GM11168 (cell line): ENCODE results near the gene ART4.

Experiments used
- in situ Hi-C: fragments of 300-500 bp; cut with MboI; formaldehyde crosslinking; loops from one replicate; pipeline ENCODE4 v1.12.0; 2022; ENCODE audit warnings: low sequenced_read_pairs; ENCODE audit not compliant: unreplicated experiment

ART4 gene, protein sequence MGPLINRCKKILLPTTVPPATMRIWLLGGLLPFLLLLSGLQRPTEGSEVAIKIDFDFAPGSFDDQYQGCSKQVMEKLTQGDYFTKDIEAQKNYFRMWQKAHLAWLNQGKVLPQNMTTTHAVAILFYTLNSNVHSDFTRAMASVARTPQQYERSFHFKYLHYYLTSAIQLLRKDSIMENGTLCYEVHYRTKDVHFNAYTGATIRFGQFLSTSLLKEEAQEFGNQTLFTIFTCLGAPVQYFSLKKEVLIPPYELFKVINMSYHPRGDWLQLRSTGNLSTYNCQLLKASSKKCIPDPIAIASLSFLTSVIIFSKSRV

DNA sequence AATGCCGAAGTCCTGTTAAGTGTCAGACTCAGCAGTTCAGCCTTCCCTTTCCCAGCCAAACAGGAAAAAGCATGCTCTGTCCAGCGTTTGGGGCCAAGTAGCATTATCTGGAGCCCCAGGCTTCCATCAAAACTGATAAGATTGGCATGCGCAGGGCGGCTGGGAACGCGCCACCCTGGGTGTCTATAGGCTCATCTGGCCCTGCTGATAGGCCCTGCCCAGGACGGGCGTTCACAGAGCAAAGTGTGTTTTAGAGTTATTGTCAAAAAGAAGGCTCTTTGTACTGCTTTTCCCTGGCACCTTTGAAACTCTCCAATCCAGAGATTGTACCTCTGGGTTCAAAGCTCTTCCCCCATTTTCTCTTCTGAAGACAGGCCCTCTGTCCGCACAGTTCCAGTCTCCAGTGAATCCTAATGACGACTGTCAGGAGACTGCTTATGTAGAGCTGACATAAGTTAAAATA lies at the start of gene ART4:
Gene ART4 (minus strand): TSS at position 102 of the 463 bp plus-strand sequence. CDS start 413 bp downstream, outside the sequence.
- in situ Hi-C loops: no loop called here

DNA sequence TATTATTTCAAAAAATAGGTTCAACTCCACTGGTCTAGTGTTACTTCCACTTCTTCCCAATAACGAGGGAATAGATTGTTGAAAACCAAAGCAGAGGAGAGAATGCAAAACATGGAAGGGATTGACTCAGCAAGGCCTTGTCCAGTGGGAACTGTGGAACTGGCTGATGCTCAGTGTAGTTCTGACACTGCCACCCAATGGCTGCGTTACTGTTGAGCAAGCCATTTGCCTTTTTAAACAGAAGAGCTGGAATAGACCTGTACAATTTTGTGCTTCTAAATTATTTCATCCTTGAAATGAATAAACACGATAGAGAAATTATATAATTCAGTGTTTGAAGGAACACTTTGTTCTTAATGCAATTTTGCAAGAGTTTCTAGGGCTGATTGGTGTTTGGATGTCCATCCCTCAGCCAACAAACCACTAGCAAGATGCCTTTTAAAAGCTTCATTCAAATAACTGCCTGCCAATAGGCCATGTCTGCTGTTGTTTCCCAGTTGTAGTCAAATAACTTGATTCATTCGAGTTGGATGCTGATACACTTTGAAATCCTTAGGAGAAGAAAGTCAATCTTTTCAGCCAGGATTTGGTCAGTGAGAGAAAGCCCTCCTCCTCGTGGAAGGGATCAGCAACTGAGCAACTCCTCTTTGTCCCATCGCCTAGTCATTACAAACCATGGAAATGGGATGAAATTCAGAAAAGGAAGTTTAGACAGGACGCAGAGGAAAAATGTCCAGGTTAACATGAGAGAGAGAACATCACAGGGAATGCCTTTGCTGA lies 49.6 kb upstream of the ART4 start:
- in situ Hi-C loops: no loop called here

DNA sequence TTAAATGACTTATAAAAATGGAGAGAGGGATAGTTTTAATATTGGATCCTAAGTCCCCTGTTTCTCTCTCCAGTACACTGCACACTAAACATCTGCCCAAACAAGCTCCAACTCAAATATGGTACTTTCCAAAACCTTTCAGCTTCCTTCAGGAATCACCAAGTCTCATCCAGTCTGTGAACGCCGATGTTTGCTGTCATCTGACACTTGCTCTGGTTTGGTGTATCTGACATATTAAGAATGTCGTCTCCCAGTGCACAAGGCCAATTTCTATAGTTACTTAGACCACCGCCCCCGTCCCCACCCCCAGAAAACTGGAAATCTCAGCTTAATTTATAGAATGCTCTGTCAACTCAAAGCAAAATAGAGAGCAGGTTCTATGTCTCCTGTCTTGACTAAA lies 47.4 kb upstream of the ART4 start:
- in situ Hi-C loops: no loop called here

DNA sequence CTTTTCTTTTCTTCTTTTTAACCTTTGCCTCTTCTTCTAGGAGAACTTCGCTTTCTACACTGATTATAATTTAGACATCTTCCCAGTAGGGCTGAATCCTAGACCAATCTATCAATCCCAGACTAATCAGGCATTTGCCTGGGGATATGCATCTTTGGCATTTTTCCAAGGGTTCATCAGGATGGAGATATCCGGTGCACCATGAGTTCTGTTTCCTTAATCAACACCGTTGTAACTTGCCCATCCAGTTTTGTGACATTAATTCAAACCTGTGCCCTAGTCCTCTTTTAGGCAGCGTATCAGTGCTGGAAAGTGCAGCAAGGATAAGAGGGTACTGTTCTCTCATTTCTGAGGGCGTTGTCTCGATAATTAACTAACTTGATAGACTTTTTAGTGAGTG lies 42.9 kb upstream of the ART4 start:
- in situ Hi-C loops: no loop called here

DNA sequence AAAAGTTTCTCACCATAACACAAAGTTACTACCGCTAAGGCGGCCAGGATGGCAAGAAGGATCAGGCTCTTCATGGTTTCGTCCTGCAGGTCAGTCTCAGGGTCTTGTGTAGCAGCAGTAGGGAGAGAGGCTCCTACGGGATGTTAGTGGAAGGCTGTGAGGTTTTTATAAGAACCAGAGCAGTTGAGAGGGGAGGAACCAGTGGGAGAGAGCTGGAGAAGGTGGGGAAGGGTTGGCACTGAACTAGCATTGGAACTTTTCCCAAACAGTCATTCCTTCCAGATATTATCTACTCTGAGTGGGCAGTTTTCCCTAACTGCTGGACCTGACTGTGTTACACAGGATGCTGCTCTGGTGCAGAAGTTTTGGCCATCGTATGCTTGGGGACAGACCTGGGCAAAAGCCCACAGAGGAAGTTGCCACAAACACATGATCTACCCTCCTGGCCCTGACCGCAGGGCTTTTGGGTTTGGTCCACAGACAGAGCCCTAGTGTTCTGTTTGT lies 42.4 kb upstream of the ART4 start, which contains the start of gene MGP:
Gene MGP (minus strand): TSS at position 137 of the 504 bp plus-strand sequence. CDS start 63 bp downstream, at position 74.
- in situ Hi-C loops: no loop called here

DNA sequence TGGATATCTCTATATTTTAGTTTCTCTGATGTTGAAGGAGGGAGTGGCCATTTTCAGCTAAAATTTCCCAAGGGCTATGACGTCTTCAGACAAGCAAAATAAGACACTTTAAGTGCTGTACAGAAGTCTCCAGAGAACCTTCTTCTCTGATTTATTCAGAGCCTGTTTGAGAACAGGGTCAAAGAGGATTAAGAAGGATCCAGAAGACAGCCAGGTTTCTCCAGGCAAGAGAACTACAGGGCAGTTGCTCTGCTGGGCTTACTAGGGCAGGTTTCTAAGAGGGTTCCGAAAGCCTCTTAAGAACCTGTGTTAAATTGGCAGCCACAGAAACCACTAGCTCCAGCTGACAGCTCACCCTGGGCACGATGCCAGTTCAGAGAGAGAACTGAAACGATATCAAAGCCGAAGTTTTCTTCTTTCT lies 41.1 kb upstream of the ART4 start:
- in situ Hi-C loops: no loop called here

DNA sequence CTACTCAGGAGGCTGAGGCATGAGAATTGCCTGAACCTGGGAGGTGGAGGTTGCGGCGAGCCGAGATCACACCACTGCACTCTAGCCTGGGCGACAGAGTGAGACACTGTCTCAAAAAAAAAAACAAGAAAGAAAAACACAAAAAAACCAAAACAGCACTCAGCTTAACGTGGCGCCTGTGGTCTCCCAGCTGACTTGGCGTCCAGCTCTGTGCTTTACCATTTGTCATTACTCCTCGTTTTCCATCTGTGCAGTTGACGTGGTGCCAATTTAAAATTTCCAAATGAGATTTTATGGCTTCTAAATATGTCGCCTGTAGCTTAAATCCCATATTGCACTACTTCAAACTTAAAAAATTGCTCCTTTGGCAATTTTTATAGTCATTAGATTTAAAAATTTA lies 40.4 kb upstream of the ART4 start:
- in situ Hi-C loops: no loop called here

DNA sequence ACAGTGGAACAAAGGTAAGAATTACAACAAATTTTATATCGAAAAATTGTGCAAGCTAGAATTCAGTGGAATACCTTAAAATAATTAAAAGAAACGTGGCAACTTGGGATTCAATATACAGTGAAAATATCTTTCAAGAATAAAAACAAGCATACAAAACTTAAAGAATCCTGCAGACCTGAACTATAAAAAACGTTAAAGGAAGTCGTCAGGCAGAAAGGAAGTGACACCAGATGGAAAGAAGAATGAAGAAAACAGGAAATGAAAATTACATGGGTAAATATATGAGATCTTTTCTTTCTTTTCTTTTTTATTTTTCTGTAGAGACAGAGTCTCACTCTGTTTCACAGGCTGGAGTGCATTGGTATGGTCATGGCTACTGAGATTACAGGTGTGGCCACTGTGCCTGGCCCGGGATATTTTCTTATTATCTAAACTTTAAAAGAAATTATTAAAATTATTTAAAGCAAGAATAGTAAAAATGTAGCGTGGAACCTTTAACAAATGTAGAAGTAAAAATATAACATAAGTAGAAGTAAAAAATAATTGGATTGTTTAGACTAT lies 37.6 kb upstream of the ART4 start:
- in situ Hi-C loops: no loop called here

DNA sequence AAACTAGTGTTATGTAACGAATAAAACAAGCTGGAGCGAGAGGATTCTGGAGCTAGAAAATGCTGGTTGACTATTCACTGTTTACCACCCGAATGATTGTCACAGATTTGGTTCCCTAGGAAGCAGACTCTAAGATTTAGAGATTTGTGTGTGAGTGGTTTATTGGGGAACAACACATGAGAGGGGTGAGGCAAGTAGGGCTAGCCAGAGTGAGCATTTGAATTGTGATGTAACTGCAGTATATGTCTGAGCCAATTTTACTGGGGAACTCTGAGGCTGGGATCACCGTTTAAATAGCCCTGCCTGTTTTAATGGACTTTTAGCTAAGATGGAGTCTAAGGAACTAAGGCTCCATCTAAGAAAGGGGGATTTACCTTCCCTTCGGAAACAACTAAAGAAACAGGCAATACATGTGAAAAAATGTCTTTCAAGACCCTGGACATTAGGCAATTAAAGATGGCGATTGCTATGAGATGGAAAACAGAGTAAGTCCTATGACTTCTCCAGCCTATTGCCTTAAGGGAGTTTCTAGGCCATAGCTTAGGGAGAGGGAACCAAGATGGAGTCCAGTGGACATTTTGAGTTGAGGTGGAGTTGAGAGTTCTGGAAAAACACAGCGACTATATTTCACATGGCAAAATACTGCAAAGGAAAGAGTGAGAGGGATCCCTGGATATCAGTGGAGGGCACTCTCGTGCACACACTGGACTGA lies 36.1 kb upstream of the ART4 start:
- in situ Hi-C loops: no loop called here

DNA sequence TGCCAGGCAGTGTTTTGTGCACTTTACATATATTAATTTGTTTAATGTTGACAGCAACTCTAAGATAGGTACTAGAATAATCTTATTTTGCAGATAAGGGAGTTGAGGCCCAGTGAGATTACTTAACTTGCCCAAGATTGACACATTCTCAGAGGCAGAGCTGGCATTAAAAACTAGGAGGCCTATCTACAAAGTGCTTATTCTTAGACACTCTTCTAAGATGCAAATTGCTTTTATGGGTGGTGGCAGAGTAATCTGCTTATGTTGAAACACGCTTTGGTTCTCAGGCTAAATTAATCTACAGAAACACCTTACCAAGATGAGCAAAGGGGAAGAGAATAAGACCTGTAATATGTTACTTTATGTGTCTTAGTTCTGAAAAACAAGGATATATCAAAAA lies 35.2 kb upstream of the ART4 start:
- in situ Hi-C loops: no loop called here

DNA sequence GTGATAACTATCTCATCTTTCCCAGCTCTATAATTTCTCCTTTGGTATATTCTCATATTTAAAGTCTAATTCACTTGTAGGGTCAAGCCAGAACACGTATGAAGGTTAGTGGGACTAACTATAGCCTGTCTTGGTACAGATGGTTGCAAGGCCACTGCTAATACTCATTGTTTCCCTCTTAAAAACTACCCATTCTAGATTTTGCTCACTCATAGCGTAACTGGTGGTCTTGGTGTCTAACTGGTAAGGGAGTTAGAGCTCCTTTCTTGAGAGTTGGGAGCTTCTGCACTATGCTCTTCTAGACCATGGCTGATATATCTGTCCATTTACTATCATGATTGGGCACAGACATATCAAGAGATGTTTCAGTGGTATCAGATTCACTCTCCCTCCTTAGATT lies 33.5 kb upstream of the ART4 start:
- in situ Hi-C loops: no loop called here

DNA sequence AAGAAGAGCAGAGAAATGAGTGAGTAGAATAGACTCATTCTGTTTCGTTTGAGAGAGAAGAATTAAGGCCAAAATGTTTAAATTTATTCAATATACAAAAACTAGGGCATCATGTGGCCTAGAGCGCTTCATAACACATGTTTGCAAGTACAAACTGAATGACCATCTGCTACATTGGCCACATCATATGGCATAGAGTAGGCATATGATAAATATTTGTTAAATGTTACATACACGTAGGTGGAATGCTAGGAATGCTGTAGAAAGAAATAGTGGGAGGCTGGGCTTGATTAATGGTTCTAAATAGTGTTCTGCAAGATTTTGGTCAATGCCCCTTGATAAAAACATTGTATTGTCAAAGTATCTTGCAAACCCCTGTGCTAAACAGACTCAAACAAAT lies 31.6 kb upstream of the ART4 start:
- in situ Hi-C loops: no loop called here

DNA sequence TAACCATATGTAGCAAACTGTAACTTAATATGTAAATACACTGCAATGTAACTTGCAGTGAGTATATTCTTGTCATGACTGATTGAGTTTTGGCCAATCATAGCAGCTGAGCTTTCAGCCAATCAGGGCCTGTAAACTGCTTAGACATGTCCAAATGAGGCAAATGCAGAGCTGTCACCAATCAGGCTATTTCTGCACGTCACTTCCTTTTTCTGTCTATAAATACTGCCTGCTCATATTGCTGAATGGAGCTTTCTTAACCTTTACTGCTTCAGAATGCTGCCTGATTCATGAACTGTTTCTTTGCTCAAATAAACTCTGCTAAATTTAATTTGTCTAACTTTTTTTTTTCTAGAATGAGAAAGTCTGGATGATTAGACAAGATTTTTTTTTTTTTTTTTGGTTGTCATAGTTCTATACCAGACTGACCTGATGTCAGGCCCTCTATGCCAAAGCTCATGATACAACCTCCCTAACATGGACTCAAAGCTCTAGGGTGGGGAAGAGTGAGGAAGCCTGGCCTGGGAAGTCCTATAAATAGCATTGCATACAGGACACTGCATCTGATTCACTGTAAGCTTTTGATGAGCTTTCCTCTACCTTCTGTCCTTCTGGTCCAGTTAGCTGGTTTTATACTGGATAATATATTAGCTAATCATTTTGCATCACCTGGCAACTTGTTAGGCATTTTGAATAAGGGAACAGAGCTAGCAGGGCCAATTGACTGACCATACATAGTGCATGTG lies 30.3 kb upstream of the ART4 start:
- in situ Hi-C loops: no loop called here

DNA sequence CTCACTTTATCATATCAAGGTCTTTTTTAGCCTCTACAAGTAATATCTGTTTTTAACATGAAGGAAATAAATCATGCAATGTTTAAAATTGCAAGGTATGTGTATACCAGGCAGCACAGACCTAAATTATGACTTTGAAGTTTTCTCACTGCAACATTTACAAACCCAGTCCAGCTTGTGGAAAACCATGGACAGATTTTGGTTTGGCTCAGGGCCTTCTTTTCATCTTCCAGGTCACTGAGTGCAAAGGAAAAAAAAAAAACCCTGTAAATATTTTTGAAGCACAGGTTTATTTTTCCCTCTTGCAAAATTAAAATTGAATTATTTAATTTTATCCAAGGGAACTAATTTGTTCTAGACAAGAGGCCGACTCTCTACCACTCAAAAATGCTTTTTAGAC lies 28.6 kb upstream of the ART4 start:
- in situ Hi-C loops: no loop called here

DNA sequence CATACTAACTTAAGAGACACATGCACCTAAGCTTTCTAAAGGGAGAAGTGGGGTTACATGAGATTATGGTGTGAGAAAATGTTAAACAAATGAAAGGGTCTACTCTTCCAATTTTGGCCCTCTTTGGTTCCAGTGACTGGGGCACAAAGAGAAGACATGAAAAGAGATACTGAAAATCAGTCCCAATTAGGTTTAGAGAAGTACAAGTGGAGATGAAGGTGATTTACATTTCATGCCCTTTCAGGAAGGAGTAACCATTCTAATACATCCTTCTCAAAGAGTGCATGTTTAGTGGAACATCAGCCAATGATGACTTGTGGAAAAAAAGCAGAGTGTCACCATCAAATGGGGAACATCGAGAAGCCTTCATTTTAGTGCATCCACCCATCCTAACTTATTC lies 27.9 kb upstream of the ART4 start:
- in situ Hi-C loops: no loop called here

DNA sequence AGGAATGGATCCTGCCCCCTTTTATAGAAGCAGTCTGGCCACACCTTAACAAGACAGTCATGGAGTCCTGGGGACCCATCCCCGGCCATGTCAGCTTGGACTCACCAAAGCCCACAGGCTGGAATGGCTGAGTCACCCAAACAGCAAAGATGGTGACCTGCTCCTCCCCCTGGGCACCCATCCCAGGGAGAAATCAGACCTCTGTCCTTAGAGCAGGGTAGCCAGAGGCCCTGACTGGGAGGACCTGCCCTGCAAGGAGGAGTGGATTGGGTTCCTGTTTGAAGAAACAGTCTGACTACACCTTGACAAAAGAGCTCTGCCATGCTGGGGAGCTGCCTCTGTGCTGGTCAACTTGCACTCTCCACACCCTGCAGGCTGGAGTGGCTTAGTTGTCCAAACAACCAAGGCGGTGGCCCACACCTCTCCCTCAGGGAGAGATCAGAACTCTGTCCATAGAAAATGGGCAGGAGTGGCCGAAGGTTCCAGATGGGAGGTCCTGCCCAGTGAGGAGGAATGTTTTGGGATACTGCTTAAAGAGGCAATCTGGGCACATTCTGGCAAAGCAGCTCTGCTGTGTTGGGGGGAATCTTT lies 25.7 kb upstream of the ART4 start:
- in situ Hi-C loops: no loop called here

DNA sequence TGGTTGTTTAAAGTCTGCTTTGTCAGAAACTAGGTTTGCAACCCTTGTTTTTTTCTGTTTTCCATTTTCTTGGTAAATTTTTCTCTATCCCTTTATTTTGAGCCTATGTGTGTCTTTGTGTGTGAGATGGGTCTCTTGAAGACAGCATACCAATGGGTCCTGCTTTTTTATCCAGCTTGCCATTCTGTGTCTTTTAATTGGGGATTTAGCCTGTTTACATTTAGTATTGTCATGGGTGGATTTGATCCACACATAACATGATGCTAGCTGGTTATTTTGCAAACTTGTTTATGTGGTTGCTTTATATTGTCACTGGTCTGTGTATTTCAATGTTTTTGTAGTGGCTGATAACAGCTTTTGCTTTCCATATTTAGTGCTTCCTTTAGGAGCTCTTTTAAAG lies 17.2 kb upstream of the ART4 start:
- in situ Hi-C loops: loop anchor here (5.0 kb wide), 1 partner anchor 62 kb away; no protein-coding TSS in a partner anchor

DNA sequence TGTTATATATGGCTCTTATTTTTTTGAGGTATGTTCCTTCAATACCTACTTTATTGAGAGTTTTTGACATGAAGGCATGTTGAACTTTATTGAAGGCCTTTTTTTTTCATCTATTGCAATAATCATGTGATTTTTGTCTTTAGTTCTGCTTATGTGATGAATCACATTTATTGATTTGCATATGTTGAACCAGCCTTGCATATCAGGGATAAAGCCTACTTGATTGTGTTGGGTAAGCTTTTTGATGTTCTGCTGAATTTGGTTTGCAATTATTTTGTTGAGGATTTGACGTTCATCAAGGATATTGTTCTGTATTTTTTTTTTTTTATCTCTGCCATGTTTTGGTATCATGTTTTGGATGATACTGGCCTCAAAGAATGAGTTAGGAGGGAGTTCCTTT lies 15.2 kb upstream of the ART4 start:
- in situ Hi-C loops: no loop called here

DNA sequence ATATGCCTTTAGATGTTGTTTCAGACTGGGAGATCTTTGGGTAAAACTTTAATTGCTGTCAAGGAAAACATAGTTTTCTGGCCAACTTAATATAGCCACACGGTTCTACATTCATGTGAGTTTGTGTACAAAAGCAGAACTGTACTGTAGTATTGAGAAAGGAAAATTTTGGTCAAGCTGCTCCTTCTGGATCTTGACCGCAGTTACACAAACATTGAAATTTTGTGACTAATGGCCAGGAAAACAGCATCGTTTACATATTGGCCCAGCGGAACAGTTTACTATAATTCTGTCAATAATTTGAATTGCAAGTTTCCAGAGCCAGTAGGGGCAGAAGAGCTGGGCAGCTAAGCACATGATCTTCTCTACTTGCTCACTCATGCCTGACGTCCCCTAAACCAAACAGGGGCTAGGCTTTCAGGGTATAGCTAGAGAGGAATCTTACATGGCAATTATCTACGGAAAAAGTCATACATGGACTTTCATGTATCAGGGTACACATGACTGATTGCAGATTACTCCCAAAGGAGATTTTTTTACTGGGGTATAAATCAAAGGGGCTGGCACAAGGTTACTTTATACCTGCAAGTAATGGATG lies 11.4 kb upstream of the ART4 start:
- in situ Hi-C loops: no loop called here
